ENCODE measurements around the gene PRKAG1.

GRCh38 chr12:49048953-49049352 is 30.4 kb upstream of the PRKAG1 start:
- TF ChIP-seq CTCF (IDR thresholded peaks at IDR 0.05) (no peak), EZH2 (IDR thresholded peaks at IDR 0.05; ENCODE audit: borderline replicate concordance, insufficient read depth, low read depth, low read length, poor library complexity, severe bottlenecking) (no peak)

Measured in B cell (primary cell).